CD4-positive, CD25-positive, alpha-beta regulatory T cell (primary cell): ENCODE measurements around the gene BBIP1. TPM values are rescaled to one million over a fixed set of nuclear protein-coding genes. Genes with fewer than 3 reads are reported as not detected.
A peak's percentile ranks its signal among the peaks of the same experiment; 100 is the strongest.

Source experiments
- ATAC-seq, 2 donors: fragments of 150-1000 bp; cut with Tn5 transposase; one replicate each; pipeline ENCODE4 v1.10.0; 2021; ENCODE audit warnings: low read depth in 2 of 2, moderate number of reproducible peaks in 2 of 2, moderate library complexity in 1 of 2
- DNase-seq, 3 donors: peaks; one replicate each; pipeline versions ENCODE4 v3.0.0 to v3.0.0-alpha.2; 2012 to 2022; ENCODE audit warnings: mixed read lengths in 1 of 3
- H3K27ac ChIP-seq: one replicate; pipeline ENCODE4 v1.7.0; 2013; ENCODE audit warnings: mild to moderate bottlenecking, low read length; ENCODE audit not compliant: insufficient read depth, poor library complexity, severe bottlenecking
- H3K27me3 ChIP-seq: one replicate; pipeline ENCODE4 v1.7.0; 2013; ENCODE audit warnings: low read length; ENCODE audit not compliant: control insufficient read depth, insufficient read depth
- H3K36me3 ChIP-seq: one replicate; pipeline ENCODE4 v1.7.0; 2013; ENCODE audit warnings: mild to moderate bottlenecking, low read length, moderate library complexity; ENCODE audit not compliant: control insufficient read depth, insufficient read depth
- H3K4me1 ChIP-seq: 2 replicates; pipeline ENCODE4 v1.7.0; 2013; ENCODE audit warnings: mild to moderate bottlenecking, low read length; ENCODE audit not compliant: insufficient read depth, control insufficient read depth, poor library complexity, severe bottlenecking
- H3K4me3 ChIP-seq: one replicate; pipeline ENCODE4 v1.7.0; 2013; ENCODE audit warnings: low read depth, mild to moderate bottlenecking, low read length, moderate library complexity
- H3K9me3 ChIP-seq, 2 experiments: 1 replicate in 1 of 2; 2 replicates in 1 of 2; pipeline ENCODE4 v1.7.0; 2013; ENCODE audit warnings: low read length in 2 of 2, mild to moderate bottlenecking in 1 of 2, moderate library complexity in 1 of 2; ENCODE audit not compliant: control insufficient read depth in 2 of 2
- H3K27ac Mint-ChIP-seq, 3 donors: one replicate each; pipeline ENCODE4 v1.8.0; 2020 to 2022; ENCODE audit warnings: mild to moderate bottlenecking in 3 of 3, mixed read lengths in 3 of 3, moderate library complexity in 2 of 3
- H3K27me3 Mint-ChIP-seq: one replicate; pipeline ENCODE4 v1.8.0; 2022; ENCODE audit warnings: mild to moderate bottlenecking, mixed read lengths
- H3K36me3 Mint-ChIP-seq: one replicate; pipeline ENCODE4 v1.8.0; 2020; ENCODE audit warnings: mixed read lengths
- H3K4me1 Mint-ChIP-seq, 4 donors: one replicate each; pipeline ENCODE4 v1.8.0; 2020 to 2022; ENCODE audit warnings: mixed read lengths in 4 of 4, mild to moderate bottlenecking in 1 of 4
- H3K4me3 Mint-ChIP-seq, 4 donors: one replicate each; pipeline ENCODE4 v1.8.0; 2020 to 2022; ENCODE audit warnings: mild to moderate bottlenecking in 4 of 4, mixed read lengths in 4 of 4, moderate library complexity in 3 of 4
- H3K9me3 Mint-ChIP-seq, 7 donors: one replicate each; pipeline ENCODE4 v1.8.0; 2020 to 2022; ENCODE audit warnings: mixed read lengths in 7 of 7, mild to moderate bottlenecking in 3 of 7, moderate library complexity in 2 of 7
- polyA plus RNA-seq, 4 donors: library from polyadenylated mRNA; unstranded; fragments of 300-500 nt; fragmentation: Illumina TruSeq; gene quantifications; one replicate each; pipeline ENCODE4 v1.2.3, GENCODE V29; 2021
- total RNA-seq: library from RNA; stranded (reverse); gene quantifications from one replicate; pipeline ENCODE4 v1.2.3, GENCODE V29; 2022

Gene BBIP1
- total and polyA plus RNA-seq, 5 donors from 2014 or later, result 34.1 to 42.3 (median 39.3) TPM

DNA sequence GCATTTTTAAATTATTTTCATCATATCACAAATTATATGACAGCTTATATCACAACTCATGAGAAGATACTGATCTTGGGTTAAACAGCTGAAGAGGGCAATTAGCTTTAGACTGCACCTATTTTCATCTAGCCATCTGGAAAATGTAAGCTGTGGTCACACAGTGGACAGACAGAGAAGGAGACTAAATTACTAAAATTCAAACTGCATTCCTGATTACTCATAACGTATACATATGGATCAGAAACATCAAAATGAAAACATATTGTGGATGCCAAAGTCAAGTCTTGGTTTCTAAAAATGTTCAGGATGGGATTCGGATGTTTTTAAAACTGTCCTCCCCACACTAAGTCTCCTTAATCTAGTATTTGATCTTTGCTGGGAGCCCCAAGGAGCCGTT lies 6.6 kb downstream of the BBIP1 start:
- Mint-ChIP-seq H3K4me3 (no peak overlapping the region), H3K9me3 (no peaks in the 10 kb centered on the region), H3K36me3 (peaks cover 26% of the 10 kb centered on the region), H3K27ac (peak overlapping the region in 1 of 3 donors; percentile 60), H3K27me3 (no peaks in the 10 kb centered on the region), H3K4me1 (peaks cover 21 to 51% (median 31%) of the 10 kb centered on the region in 4 donors)
- ATAC-seq (no peak), DNase-seq (no peak)
- H3K4me1 ChIP-seq, result no peaks in the 10 kb centered on the region
- H3K9me3 ChIP-seq, result no peaks in the 10 kb centered on the region
- no peak overlapping the region for H3K27ac ChIP-seq
- H3K27me3 ChIP-seq, result no peaks in the 10 kb centered on the region
- no peak overlapping the region for H3K4me3 ChIP-seq
- peaks cover 10% of the 10 kb centered on the region for H3K36me3 ChIP-seq

DNA sequence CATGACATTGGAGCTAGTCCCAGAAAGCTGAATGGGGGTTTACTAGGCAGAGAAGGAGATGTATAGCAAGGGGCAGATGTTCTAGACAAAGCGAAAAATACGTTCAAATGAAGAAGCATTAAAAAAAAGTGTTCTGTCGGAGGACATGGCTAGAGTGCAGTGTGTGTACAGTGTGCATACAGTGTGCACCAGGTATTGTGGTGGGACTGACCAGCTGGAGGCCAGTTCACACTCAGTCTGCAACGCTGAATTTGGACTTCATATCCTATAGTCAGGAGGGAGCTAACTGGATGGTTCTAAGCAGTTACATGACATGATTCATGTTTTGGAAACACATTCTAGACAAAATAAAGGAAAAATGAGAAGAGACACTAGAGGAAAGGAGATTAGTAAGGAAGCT lies 8.8 kb downstream of the BBIP1 start:
- no peaks in the 10 kb centered on the region for H3K4me1 ChIP-seq
- Mint-ChIP-seq H3K27ac (peak overlapping the region in 1 of 3 donors; percentile 5), H3K36me3 (peaks cover 19% of the 10 kb centered on the region), H3K4me3 (peak overlapping the region in 1 of 4 donors; percentile 61), H3K4me1 (peaks cover 16 to 33% (median 22%) of the 10 kb centered on the region in 4 donors), H3K27me3 (no peaks in the 10 kb centered on the region), H3K9me3 (no peaks in the 10 kb centered on the region)
- DNase-seq (no peak), ATAC-seq (no peak)
- H3K27ac ChIP-seq, result no peak overlapping the region
- H3K27me3 ChIP-seq, result no peaks in the 10 kb centered on the region
- H3K36me3 ChIP-seq, result peaks cover 10% of the 10 kb centered on the region
- H3K4me3 ChIP-seq, result no peak overlapping the region
- H3K9me3 ChIP-seq, result no peaks in the 10 kb centered on the region

DNA sequence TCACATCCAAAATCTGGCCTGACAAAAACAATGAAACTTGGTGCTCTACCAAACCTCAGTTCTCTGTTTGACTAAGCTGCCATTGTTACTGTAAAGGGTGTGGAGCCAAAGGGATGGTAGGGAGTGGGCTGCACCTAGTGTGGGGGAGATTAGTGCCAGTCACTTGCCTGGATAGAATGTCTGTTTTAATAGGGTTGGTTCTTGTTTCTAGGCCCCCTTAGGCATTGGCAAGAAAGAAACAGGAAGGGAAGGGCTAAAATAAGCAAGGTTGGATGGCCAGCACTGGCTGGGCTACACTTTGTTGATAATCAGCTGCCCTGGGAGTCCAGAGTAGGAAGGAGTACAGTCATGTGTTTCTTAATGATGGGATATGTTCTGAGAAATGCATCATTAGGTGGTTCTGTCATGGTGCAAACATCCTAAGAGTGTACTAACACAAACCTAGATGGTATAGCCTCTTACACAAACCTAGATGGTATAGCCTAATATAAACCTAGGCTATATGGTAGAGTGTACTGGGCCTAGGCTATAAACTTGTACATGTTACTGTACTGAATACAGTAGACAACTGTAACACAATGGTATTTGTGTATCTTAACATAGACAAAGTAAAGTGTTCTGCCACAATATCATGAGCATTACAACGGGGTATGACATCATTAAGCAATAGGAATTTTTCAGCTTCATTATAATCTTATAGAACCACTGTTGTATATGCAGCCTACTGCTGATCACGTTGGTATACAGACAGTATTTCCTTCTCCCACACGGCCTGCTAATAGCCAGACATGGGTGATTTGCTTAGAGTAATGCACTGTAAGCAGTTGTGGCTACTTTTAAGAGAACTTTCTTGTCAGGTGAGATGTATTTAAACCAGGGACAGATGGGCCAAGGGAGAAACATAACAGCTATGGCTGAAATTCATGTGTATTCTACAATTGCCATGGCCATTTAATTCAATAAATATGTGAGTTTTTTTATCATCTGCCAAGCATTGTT lies 15.4 kb downstream of the BBIP1 start:
- ATAC-seq (no peak), DNase-seq (peak in 1 of 3 donors; percentile 16)
- Histone ChIP-seq H3K4me1 (no peaks in the 10 kb centered on the region), H3K27ac (no peak overlapping the region), H3K27me3 (no peaks in the 10 kb centered on the region), H3K36me3 (peaks cover 45% of the 10 kb centered on the region), H3K4me3 (no peak overlapping the region), H3K9me3 (no peaks in the 10 kb centered on the region)
- Mint-ChIP-seq H3K4me1 (peaks cover 22 to 46% (median 32%) of the 10 kb centered on the region in 4 donors), H3K9me3 (peaks cover 0 to 2% (median 0%) of the 10 kb centered on the region in 7 donors), H3K36me3 (peaks cover 19% of the 10 kb centered on the region), H3K27ac (peak overlapping the region; percentile 10 to 71 (median 25)), H3K4me3 (no peak overlapping the region), H3K27me3 (no peaks in the 10 kb centered on the region)

DNA sequence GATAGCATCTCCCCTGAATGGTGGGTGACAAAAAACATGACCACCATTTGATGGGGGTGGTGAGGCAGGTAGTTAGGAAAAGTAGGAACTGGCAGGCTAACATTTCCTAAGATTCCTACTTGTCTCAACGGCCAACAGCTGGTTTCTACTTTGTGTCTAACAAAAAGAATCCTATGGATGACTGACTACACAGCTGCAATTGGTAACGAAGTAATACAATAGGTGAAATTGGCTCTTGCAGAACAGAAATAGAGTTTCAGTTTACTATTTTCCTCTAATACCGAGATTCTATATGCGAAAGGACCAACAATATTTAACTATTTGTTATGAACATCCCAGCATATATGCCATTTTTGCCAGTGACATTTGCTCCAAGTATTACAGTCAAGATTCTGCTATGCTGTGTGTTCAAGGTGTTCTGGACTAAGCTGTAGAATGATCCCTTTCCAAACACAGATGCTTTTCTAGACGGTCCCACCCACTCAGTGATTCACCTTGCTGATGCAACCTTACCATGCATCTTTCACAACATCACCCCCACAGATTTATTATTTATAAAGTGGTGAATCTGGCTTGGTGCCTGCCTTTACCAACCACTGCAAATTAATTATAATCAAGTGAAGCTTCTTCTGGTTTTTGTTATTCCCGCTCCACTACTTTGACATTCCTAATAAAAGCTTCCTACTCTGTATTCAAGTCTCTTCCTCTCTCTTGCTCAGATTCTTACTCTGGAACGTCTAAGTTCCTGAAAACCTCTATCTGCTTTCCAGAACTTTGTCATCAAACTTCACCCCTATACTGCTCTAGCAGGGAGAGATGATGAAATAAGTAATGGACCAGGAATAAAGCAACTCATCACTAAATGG lies 16.8 kb downstream of the BBIP1 start:
- H3K27ac Mint-ChIP-seq, result peak overlapping the region in 2 of 3 donors; percentile 13 to 33
- H3K27me3 ChIP-seq, result no peaks in the 10 kb centered on the region
- H3K9me3 ChIP-seq, result no peaks in the 10 kb centered on the region
- no peaks in the 10 kb centered on the region for H3K4me1 ChIP-seq
- no peaks in the 10 kb centered on the region for H3K27me3 Mint-ChIP-seq
- DNase-seq, result no peak
- peaks cover 27% of the 10 kb centered on the region for H3K36me3 Mint-ChIP-seq
- no peak overlapping the region for H3K27ac ChIP-seq
- H3K4me1 Mint-ChIP-seq, result peaks cover 17 to 41% (median 33%) of the 10 kb centered on the region in 4 donors
- ATAC-seq, result no peak
- no peak overlapping the region for H3K4me3 Mint-ChIP-seq
- H3K9me3 Mint-ChIP-seq, result peaks cover 0 to 2% (median 0%) of the 10 kb centered on the region in 7 donors
- peaks cover 59% of the 10 kb centered on the region for H3K36me3 ChIP-seq
- H3K4me3 ChIP-seq, result no peak overlapping the region

DNA sequence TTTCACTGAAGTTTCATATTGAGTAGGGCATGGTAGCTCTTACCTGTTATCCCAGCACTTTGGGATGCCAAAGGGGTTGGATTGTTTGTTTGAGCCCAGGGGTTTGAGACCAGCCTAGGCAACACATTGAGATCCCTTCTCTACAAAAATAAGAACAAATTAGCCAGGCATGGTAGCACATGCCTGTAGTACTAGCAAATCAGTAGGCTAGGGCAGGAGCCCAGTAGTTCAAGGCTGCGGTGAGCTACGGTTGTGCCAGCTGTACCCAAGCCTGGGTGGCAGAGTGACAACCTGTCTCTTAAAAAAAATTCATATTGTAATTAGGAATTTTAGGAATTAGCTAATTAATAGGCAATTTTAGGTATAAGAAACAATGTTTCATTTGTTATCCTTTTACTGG lies 18.0 kb downstream of the BBIP1 start:
- Histone ChIP-seq H3K4me3 (no peak overlapping the region), H3K27ac (no peak overlapping the region), H3K4me1 (peaks cover 3% of the 10 kb centered on the region), H3K27me3 (no peaks in the 10 kb centered on the region), H3K9me3 (no peaks in the 10 kb centered on the region), H3K36me3 (peaks cover 71% of the 10 kb centered on the region)
- Mint-ChIP-seq H3K4me1 (peaks cover 22 to 47% (median 41%) of the 10 kb centered on the region in 4 donors), H3K9me3 (peaks cover 0 to 2% (median 0%) of the 10 kb centered on the region in 7 donors), H3K27me3 (no peaks in the 10 kb centered on the region), H3K27ac (peak overlapping the region in 1 of 3 donors; percentile 28), H3K36me3 (peaks cover 32% of the 10 kb centered on the region), H3K4me3 (no peak overlapping the region)
- no peak for ATAC-seq
- no peak for DNase-seq

DNA sequence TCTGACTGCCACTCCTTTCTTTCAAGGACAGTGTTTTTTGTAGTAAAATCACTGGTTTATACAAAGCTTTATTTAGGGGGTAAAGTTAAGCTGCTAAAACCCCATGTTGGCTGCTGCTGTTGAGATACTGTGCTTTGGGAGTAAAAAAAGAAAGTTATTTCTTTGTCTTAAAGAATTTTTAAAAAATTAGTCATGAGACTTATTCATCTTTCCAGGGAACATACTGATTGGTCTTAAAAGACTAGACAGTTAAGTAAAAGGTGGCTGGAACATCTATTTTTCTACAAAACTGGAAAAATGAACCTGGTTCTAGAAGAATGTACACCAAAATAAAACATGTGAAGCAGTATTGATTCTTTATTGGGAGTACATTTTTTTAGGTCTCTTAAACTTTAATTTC lies 20.6 kb downstream of the BBIP1 start:
- peaks cover 46% of the 10 kb centered on the region for H3K36me3 Mint-ChIP-seq
- no peak overlapping the region for H3K27ac Mint-ChIP-seq
- H3K4me1 Mint-ChIP-seq, result peaks cover 37 to 49% (median 40%) of the 10 kb centered on the region in 4 donors
- ATAC-seq, result no peak
- Histone ChIP-seq H3K36me3 (peaks cover 85% of the 10 kb centered on the region), H3K4me1 (peaks cover 3% of the 10 kb centered on the region), H3K4me3 (no peak overlapping the region), H3K27ac (no peak overlapping the region), H3K27me3 (no peaks in the 10 kb centered on the region), H3K9me3 (no peaks in the 10 kb centered on the region)
- H3K9me3 Mint-ChIP-seq, result no peaks in the 10 kb centered on the region
- H3K27me3 Mint-ChIP-seq, result no peaks in the 10 kb centered on the region
- H3K4me3 Mint-ChIP-seq, result no peak overlapping the region
- no peak for DNase-seq

DNA sequence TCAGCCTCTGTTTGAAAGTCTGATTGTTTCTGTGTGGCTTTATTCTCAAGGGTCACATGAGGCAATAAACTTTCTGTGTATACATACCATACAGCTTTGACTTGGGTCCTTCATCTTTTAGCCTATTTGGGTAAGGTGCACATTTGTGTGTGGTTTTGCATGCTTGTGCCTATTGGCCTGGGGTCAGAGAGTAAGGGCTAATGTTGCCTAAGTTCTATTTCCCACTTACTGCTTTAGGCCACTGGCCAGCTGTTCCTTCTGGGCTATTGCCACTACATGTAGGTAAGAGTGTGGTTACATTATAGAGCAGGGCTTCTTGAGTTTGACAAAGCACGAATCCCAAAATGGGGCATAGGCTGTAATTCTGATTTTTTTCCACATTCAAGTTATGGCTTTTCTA lies 21.8 kb downstream of the BBIP1 start:
- no peaks in the 10 kb centered on the region for H3K27me3 Mint-ChIP-seq

More for the DNA sequence above, 21.8 kb downstream of the BBIP1 start:
- Histone ChIP-seq H3K4me3 (no peak overlapping the region), H3K4me1 (peaks cover 3% of the 10 kb centered on the region), H3K36me3 (peaks cover 90% of the 10 kb centered on the region), H3K9me3 (no peaks in the 10 kb centered on the region), H3K27ac (no peak overlapping the region), H3K27me3 (no peaks in the 10 kb centered on the region)
- Mint-ChIP-seq H3K36me3 (peaks cover 50% of the 10 kb centered on the region), H3K4me3 (no peak overlapping the region), H3K9me3 (no peaks in the 10 kb centered on the region), H3K27ac (no peak overlapping the region), H3K4me1 (peaks cover 33 to 45% (median 36%) of the 10 kb centered on the region in 4 donors)
- ATAC-seq, result no peak
- no peak for DNase-seq
